ENCODE measurements around the gene RNU7-1. TPM values are rescaled to one million over a fixed set of nuclear protein-coding genes. Genes with fewer than 3 reads are reported as not detected.

The RNU7-1 gene
- total RNA-seq, 1 donor from 2014 or later: not detected

DNA sequence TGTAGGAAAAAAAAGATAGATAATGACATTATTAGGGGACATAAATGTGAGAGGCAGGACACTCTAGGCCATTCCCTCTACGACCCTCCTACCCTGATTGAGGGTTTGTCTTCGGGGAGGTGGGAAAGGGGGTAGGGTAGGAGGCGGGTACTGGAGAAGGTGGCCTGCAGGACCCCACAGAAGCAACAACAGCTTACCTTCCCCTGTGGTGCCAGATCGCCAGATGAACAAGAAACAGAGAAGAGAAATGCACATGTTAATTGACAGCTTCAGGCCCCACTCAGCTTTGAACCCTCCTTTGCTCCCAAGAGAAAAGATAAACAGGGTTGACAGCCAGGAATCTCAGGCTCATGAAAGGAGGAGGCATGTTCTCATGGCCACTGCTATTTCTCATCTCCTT, 22.1 kb downstream of the RNU7-1 start:
- H3K4me1 ChIP-seq: peaks cover 0 to 28% of the 10 kb centered on the region in 2 donors
- H3K4me3 ChIP-seq: no peak overlapping the region
- no peaks in the 10 kb centered on the region for H3K9me3 ChIP-seq
- H3K27me3 ChIP-seq: no peaks in the 10 kb centered on the region
- peak overlapping the region in 1 of 2 donors; percentile 75 for H3K27ac ChIP-seq
- no peak for DNase-seq (ENCODE audit: low spot score in 2 of 2)
- intact Hi-C loops (cut with DNase I): loop anchor here (1.0 kb wide), 2 partner anchors 19 to 96 kb away; no protein-coding TSS in a partner anchor
- H3K36me3 ChIP-seq: peaks cover 34 to 42% of the 10 kb centered on the region in 2 donors
- TF ChIP-seq, protein P1, sequence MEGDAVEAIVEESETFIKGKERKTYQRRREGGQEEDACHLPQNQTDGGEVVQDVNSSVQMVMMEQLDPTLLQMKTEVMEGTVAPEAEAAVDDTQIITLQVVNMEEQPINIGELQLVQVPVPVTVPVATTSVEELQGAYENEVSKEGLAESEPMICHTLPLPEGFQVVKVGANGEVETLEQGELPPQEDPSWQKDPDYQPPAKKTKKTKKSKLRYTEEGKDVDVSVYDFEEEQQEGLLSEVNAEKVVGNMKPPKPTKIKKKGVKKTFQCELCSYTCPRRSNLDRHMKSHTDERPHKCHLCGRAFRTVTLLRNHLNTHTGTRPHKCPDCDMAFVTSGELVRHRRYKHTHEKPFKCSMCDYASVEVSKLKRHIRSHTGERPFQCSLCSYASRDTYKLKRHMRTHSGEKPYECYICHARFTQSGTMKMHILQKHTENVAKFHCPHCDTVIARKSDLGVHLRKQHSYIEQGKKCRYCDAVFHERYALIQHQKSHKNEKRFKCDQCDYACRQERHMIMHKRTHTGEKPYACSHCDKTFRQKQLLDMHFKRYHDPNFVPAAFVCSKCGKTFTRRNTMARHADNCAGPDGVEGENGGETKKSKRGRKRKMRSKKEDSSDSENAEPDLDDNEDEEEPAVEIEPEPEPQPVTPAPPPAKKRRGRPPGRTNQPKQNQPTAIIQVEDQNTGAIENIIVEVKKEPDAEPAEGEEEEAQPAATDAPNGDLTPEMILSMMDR (IDR thresholded peaks at IDR 0.05): no peak

DNA sequence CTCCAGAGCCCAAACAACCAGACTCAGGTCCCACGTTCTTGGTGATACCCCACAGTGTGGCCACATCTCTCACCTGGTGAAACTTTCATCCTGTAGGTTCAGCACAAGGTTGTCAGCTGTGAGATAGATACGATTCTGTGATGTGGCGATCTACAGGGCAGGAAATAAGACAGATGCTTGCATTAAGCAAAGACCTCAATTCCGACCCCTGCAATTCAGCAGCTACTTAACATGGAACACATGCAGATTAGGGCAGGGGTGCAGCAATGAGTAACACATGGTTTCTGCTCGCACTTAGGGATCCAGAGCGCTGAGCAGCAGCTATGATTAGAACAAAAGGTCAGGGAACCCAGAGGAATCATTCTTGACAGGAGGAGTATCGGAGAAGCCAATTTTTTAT, 22.7 kb downstream of the RNU7-1 start:
- Histone ChIP-seq H3K27me3 (no peaks in the 10 kb centered on the region), H3K27ac (no peak overlapping the region)
- intact Hi-C loops (cut with DNase I): no loop called here

DNA sequence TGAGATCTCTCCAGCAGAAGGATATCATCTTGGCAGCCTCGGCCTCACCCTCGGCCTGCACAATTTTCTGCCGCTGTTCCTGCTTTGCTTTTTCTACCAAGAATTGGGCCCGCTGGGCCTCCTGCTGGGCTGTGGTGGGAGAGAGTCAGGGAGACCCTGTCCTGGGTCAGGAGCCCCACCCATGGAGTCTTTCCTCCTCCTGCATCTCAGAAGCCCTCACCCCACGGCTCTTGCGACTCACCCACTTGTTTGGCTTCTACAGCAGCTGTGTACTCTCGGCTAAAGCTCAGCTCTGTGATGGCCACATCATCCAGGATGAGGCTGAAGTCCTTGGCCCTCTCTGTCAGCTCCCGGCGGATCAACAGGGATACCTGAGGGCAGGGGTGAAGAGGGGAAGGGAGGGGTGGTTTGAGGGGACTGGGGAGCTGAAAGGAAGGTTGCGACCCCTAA, 24.1 kb downstream of the RNU7-1 start:
- Histone ChIP-seq H3K4me3 (no peak overlapping the region), H3K36me3 (peaks cover 34 to 42% of the 10 kb centered on the region in 2 donors), H3K27me3 (no peaks in the 10 kb centered on the region), H3K27ac (no peak overlapping the region), H3K4me1 (peaks cover 0 to 28% of the 10 kb centered on the region in 2 donors), H3K9me3 (no peaks in the 10 kb centered on the region)
- intact Hi-C loops (cut with DNase I): no loop called here
- TF ChIP-seq, protein P1 (IDR thresholded peaks at IDR 0.05): no peak
- DNase-seq (ENCODE audit: low spot score in 2 of 2): no peak

More for the DNA sequence above, 22.7 kb downstream of the RNU7-1 start:
- no peak overlapping the region for H3K4me3 ChIP-seq
- TF ChIP-seq, protein P1 (IDR thresholded peaks at IDR 0.05): no peak
- H3K36me3 ChIP-seq: peaks cover 34 to 42% of the 10 kb centered on the region in 2 donors
- peaks cover 0 to 31% of the 10 kb centered on the region in 2 donors for H3K4me1 ChIP-seq
- H3K9me3 ChIP-seq: no peaks in the 10 kb centered on the region
- no peak for DNase-seq (ENCODE audit: low spot score in 2 of 2)

DNA sequence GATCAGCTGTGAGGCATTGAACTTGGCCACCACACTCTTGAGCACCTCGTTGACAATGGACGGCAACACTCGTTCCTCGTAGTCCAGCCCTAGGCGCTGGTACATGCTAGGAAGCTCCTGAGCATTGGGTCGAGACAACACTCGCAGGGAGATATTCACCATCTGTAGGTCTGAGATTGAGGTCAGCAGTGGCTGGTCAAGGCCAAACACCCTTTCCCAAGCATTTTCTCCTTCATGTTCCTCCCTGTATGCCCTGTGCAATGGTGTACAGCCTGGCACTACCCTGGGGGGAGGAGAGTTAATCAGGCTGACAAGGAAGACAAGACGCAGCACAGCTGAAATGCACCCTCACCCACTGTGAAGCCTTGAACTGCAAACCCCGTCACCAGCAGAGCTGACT, 24.8 kb downstream of the RNU7-1 start:
- DNase-seq (ENCODE audit: low spot score in 2 of 2): no peak
- intact Hi-C loops (cut with DNase I): no loop called here
- TF ChIP-seq, protein P1 (IDR thresholded peaks at IDR 0.05): no peak
- H3K9me3 ChIP-seq: no peaks in the 10 kb centered on the region
- no peak overlapping the region for H3K27ac ChIP-seq
- H3K4me1 ChIP-seq: peaks cover 0 to 28% of the 10 kb centered on the region in 2 donors
- no peaks in the 10 kb centered on the region for H3K27me3 ChIP-seq
- no peak overlapping the region for H3K4me3 ChIP-seq
- H3K36me3 ChIP-seq: peaks cover 34 to 42% of the 10 kb centered on the region in 2 donors

DNA sequence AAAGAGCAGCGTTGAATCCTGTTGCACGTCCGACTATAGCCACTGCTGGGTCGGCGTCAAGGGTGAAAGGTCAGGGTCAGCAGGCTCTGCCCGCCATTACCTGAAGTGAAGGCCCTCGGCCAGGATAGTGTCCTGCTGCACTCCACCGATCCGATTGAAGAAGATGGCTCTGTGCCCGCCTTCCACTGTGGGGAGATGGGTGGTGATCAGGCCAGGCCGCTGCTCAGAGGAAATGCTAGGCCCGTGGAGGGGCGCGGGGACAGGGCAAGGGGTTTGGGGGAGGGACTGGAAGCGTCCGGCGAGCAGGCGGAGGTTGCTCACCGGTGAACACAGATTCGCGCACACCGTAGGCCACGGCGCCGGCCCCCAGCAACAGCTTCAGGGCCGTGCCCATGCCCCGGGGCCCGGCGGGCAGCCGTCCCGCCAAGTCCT, 26.5 kb downstream of the RNU7-1 start:
- DNase-seq (ENCODE audit: low spot score in 2 of 2): no peak
- Histone ChIP-seq H3K36me3 (peaks cover 44 to 55% of the 10 kb centered on the region in 2 donors), H3K9me3 (no peaks in the 10 kb centered on the region), H3K4me3 (peak overlapping the region; percentile 89 to 93), H3K4me1 (peaks cover 0 to 25% of the 10 kb centered on the region in 2 donors), H3K27me3 (no peaks in the 10 kb centered on the region), H3K27ac (peak overlapping the region; percentile 89 to 95)
- TF ChIP-seq, protein P1 (IDR thresholded peaks at IDR 0.05): no peak
- intact Hi-C loops (cut with DNase I): loop anchor here (1.0 to 2.0 kb wide), 3 partner anchors 26 to 139 kb away; partner anchors contain the start of genes C12orf57, C1RL and LPCAT3
